ENCODE measurements around the gene DMD.
A peak's percentile ranks its signal among the peaks of the same experiment; 100 is the strongest.

The DMD gene

GRCh38 chrX:31909850-31910572 is 1301.3 kb downstream of the DMD start:
- H3K4me3 ChIP-seq (ENCODE audit: low read depth, low read length), result no peak overlapping the region
- DNase-seq (ENCODE audit: low read depth), result no peak
- no peak for TF ChIP-seq CTCF (conservative IDR thresholded peaks at IDR 0.05; ENCODE audit: low read depth, low read length)

GRCh38 chrX:31894152-31894551 is 1317.2 kb downstream of the DMD start:
- no peak overlapping the region for H3K4me3 ChIP-seq (ENCODE audit: low read depth, low read length)
- no peak for DNase-seq (ENCODE audit: low read depth)
- no peak for TF ChIP-seq CTCF (conservative IDR thresholded peaks at IDR 0.05; ENCODE audit: low read depth, low read length)

- no peak for DNase-seq (ENCODE audit: low read depth)
- no peak overlapping the region for H3K4me3 ChIP-seq (ENCODE audit: low read depth, low read length)
- no peak for TF ChIP-seq CTCF (conservative IDR thresholded peaks at IDR 0.05; ENCODE audit: low read depth, low read length)
Measured at GRCh38 chrX:31893525-31893924, 1317.8 kb downstream of the DMD start.

GRCh38 chrX:31889088-31889487 is 1322.3 kb downstream of the DMD start:
- no peak for TF ChIP-seq CTCF (conservative IDR thresholded peaks at IDR 0.05; ENCODE audit: low read depth, low read length)
- H3K4me3 ChIP-seq (ENCODE audit: low read depth, low read length), result no peak overlapping the region
- no peak for DNase-seq (ENCODE audit: low read depth)

GRCh38 chrX:31884535-31884934 is 1326.8 kb downstream of the DMD start:
- no peak for TF ChIP-seq CTCF (conservative IDR thresholded peaks at IDR 0.05; ENCODE audit: low read depth, low read length)
- no peak for DNase-seq (ENCODE audit: low read depth)
- H3K4me3 ChIP-seq (ENCODE audit: low read depth, low read length), result no peak overlapping the region

- TF ChIP-seq CTCF (conservative IDR thresholded peaks at IDR 0.05; ENCODE audit: low read depth, low read length), result no peak
- no peak overlapping the region for H3K4me3 ChIP-seq (ENCODE audit: low read depth, low read length)
- DNase-seq (ENCODE audit: low read depth), result peak; percentile 33
Measured at GRCh38 chrX:31872007-31872406, 1339.3 kb downstream of the DMD start.

GRCh38 chrX:31870267-31870666 is 1341.1 kb downstream of the DMD start:
- no peak overlapping the region for H3K4me3 ChIP-seq (ENCODE audit: low read depth, low read length)
- DNase-seq (ENCODE audit: low read depth), result no peak
- TF ChIP-seq CTCF (conservative IDR thresholded peaks at IDR 0.05; ENCODE audit: low read depth, low read length), result no peak
